SK-N-SH (cell line): ENCODE results near the gene EID3. TPM values are rescaled to one million over a fixed set of nuclear protein-coding genes. Genes with fewer than 3 reads are reported as not detected.

Experiments used
- CTCF ChIA-PET: fragments of 300-600, 350-600 bp; formaldehyde crosslinking; extraction: SDS; loops from one replicate; lab custom pipeline; 2021; lab: Yijun Ruan, JAX
- POLR2A ChIA-PET: fragments of 350-600 bp; sonication (Branson Sonifier 250); formaldehyde crosslinking; extraction: SDS; loops from one replicate; lab custom pipeline; 2020; ENCODE audit warnings: antibody characterized with exemption, inconsistent platforms; lab: Yijun Ruan, JAX
- DNase-seq: peaks from one replicate; pipeline ENCODE4 v3.0.0; 2012
- H2AFZ ChIP-seq: fragments of 200-600 bp; sonication (generic); 2 replicates; pipeline ENCODE4 v1.8.1; 2016; ENCODE audit warnings: antibody characterized with exemption, mild to moderate bottlenecking, low read depth
- H3F3A ChIP-seq: fragments of 200-600 bp; sonication (generic); replicated peaks from 2 replicates; pipeline ENCODE3; 2016; ENCODE audit warnings: antibody characterized with exemption, mild to moderate bottlenecking; ENCODE audit not compliant: insufficient read depth
- H3K27ac ChIP-seq, 2 experiments: fragments of 200-500 bp in 1 of 2; fragments of 200-600 bp in 1 of 2; sonication (Bioruptor generic) in 1 of 2; sonication (generic), shearing (Covaris generic) in 1 of 2; 2 replicates each; pipeline versions ENCODE4 v1.5.1 to v1.6.1; 2014 to 2016; ENCODE audit warnings: low read depth in 2 of 2, inconsistent platforms in 1 of 2, low read length in 1 of 2, mild to moderate bottlenecking in 1 of 2, mixed read lengths in 1 of 2
- H3K27me3 ChIP-seq: fragments of 200-600 bp; sonication (generic), shearing (Covaris generic); 2 replicates; pipeline ENCODE4 v1.6.1; 2016; ENCODE audit warnings: mixed run types; ENCODE audit not compliant: insufficient read depth
- H3K36me3 ChIP-seq, 2 experiments: fragments of 200-500 bp in 1 of 2; fragments of 200-600 bp in 1 of 2; sonication (Bioruptor generic) in 1 of 2; sonication (generic) in 1 of 2; replicated peaks in 1 of 2; 2 replicates each; pipeline versions ENCODE3 to v1.5.1; 2014 to 2016; ENCODE audit warnings: low read length in 1 of 2, mild to moderate bottlenecking in 1 of 2; ENCODE audit not compliant: insufficient read depth in 2 of 2, control insufficient read depth in 1 of 2
- H3K4me1 ChIP-seq, 2 experiments: fragments of 200-500 bp in 1 of 2; fragments of 200-600 bp in 1 of 2; sonication (Bioruptor generic) in 1 of 2; sonication (generic), shearing (Covaris generic) in 1 of 2; 2 replicates each; pipeline versions ENCODE4 v1.5.1 to v1.6.1; 2014 to 2016; ENCODE audit warnings: low read depth in 1 of 2, low read length in 1 of 2, mixed run types in 1 of 2; ENCODE audit not compliant: insufficient read depth in 2 of 2, control insufficient read depth in 1 of 2
- H3K4me2 ChIP-seq: fragments of 200-600 bp; sonication (generic), shearing (Covaris generic); 2 replicates; pipeline ENCODE4 v1.6.1; 2017; ENCODE audit warnings: mixed run types
- H3K4me3 ChIP-seq, 2 experiments: fragments of 200-500 bp in 1 of 2; fragments of 200-600 bp in 1 of 2; sonication (Bioruptor generic) in 1 of 2; sonication (generic), shearing (Covaris generic) in 1 of 2; 2 replicates each; pipeline versions ENCODE4 v1.5.1 to v1.8.1; 2014 to 2016; ENCODE audit warnings: low read depth in 2 of 2, inconsistent platforms in 1 of 2, low read length in 1 of 2, mild to moderate bottlenecking in 1 of 2, mixed read lengths in 1 of 2, moderate library complexity in 1 of 2
- H3K79me2 ChIP-seq: fragments of 200-600 bp; sonication (generic); 2 replicates; pipeline ENCODE4 v1.8.1; 2017; ENCODE audit warnings: mild to moderate bottlenecking; ENCODE audit not compliant: insufficient read depth
- H3K9ac ChIP-seq: fragments of 200-600 bp; sonication (generic); 2 replicates; pipeline ENCODE4 v1.6.1; 2017; ENCODE audit warnings: mixed run types
- H3K9me2 ChIP-seq: fragments of 200-600 bp; sonication (generic); 2 replicates; pipeline ENCODE4 v1.6.1; 2017; ENCODE audit warnings: mixed run types
- H3K9me3 ChIP-seq: fragments of 200-600 bp; sonication (generic); 2 replicates; pipeline ENCODE4 v1.6.1; 2017; ENCODE audit warnings: mixed run types, mild to moderate bottlenecking, moderate library complexity
- H4K20me1 ChIP-seq: fragments of 200-600 bp; sonication (generic); 2 replicates; pipeline ENCODE4 v1.6.1; 2017; ENCODE audit warnings: mild to moderate bottlenecking, mixed run types; ENCODE audit not compliant: insufficient read depth
- CHD2 ChIP-seq: fragments of 150-350 bp; IDR thresholded peaks from 2 replicates; pipeline ENCODE4 v1.6.1; 2018; ENCODE audit warnings: low read length; ENCODE audit not compliant: partially characterized antibody
- EZH2phosphoT487 ChIP-seq: fragments of 200-600 bp; sonication (generic); IDR thresholded peaks from 2 replicates; pipeline ENCODE4 v1.6.1; 2017; ENCODE audit warnings: low read depth, mixed run types, mild to moderate bottlenecking, antibody characterized with exemption, moderate library complexity, borderline replicate concordance
- FOXJ3 ChIP-seq: sonication (generic); formaldehyde crosslinking; IDR thresholded peaks from 2 replicates; pipeline ENCODE4 v1.5.1; 2020; ENCODE audit warnings: mild to moderate bottlenecking, missing genetic modification reagents
- GABPA ChIP-seq: IDR thresholded peaks from 2 replicates; pipeline ENCODE4 v1.4.0; 2012; ENCODE audit warnings: low read depth, mild to moderate bottlenecking
- NRF1 ChIP-seq: IDR thresholded peaks from 2 replicates; pipeline ENCODE4 v1.6.1; 2012; ENCODE audit warnings: low read depth, mild to moderate bottlenecking, low read length
- RAD21 ChIP-seq: IDR thresholded peaks from 2 replicates; pipeline ENCODE4 v1.6.1; 2012; ENCODE audit warnings: mild to moderate bottlenecking, low read length
- RCOR1 ChIP-seq: fragments of 150-350 bp; IDR thresholded peaks from 2 replicates; pipeline ENCODE4 v1.6.1; 2017; ENCODE audit warnings: antibody characterized with exemption, low read length
- RXRA ChIP-seq: IDR thresholded peaks from 2 replicates; pipeline ENCODE4 v1.4.0; 2012; ENCODE audit warnings: low read depth, mild to moderate bottlenecking, borderline replicate concordance
- SIN3A ChIP-seq: IDR thresholded peaks from 2 replicates; pipeline ENCODE4 v1.6.1; 2012; ENCODE audit warnings: low read depth, mild to moderate bottlenecking, low read length, moderate library complexity, borderline replicate concordance
- SMC3 ChIP-seq: IDR thresholded peaks from 2 replicates; pipeline ENCODE4 v1.6.1; 2012; ENCODE audit warnings: low read depth, low read length, improper control_type of control experiment
- TEAD4 ChIP-seq: IDR thresholded peaks from 2 replicates; pipeline ENCODE4 v1.4.0; 2012; ENCODE audit warnings: mild to moderate bottlenecking, borderline replicate concordance; ENCODE audit not compliant: insufficient read depth
- YY1 ChIP-seq: IDR thresholded peaks from 2 replicates; pipeline ENCODE4 v1.4.0; 2012; ENCODE audit warnings: low read depth, mild to moderate bottlenecking
- WGBS: methylation state at CpG from one replicate; pipeline ENCODE4 v1.1.6; 2017; ENCODE audit warnings: low lambda C conversion rate; 5-methylcytosine and 5-hydroxymethylcytosine counted together
- polyA plus RNA-seq, 3 experiments: library from polyadenylated mRNA; depleted of rRNA; stranded (reverse); fragments of >200 nt; gene quantifications; 2 replicates each; pipeline ENCODE4 v1.2.3, GENCODE V29; 2012
- TF ChIP-seq, protein P1 (sequence below): IDR thresholded peaks from 2 replicates; pipeline ENCODE4 v1.6.1; 2012; ENCODE audit warnings: mild to moderate bottlenecking, low read depth, low read length, moderate library complexity
- TF ChIP-seq, protein P2 (sequence below): IDR thresholded peaks from 2 replicates; pipeline ENCODE4 v1.4.0; 2012; ENCODE audit warnings: low read depth, borderline replicate concordance
- TF ChIP-seq, protein P3 (sequence below): IDR thresholded peaks from 2 replicates; pipeline ENCODE4; 2012

The EID3 gene
- polyA plus RNA-seq, 1 of the 3 experiments (the other 2 are of a cell fraction) = 0.92 TPM

DNA sequence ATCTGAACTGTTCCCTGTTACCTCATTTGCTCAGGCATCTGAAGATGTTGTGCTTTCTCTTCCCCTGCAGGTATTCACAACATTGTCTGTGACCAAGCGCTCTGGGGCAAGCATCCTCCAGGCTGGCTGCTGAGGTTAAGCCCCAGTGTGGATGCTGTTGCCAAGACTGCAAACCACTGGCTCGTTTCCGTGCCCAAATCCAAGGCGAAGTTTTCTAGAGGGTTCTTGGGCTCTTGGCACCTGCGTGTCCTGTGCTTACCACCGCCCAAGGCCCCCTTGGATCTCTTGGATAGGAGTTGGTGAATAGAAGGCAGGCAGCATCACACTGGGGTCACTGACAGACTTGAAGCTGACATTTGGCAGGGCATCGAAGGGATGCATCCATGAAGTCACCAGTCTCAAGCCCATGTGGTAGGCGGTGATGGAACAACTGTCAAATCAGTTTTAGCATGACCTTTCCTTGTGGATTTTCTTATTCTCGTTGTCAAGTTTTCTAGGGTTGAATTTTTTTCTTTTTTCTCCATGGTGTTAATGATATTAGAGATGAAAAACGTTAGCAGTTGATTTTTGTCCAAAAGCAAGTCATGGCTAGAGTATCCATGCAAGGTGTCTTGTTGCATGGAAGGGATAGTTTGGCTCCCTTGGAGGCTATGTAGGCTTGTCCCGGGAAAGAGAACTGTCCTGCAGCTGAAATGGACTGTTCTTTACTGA lies 44.9 kb downstream of the EID3 start:
- POLR2A ChIA-PET = no interaction called here
- Histone ChIP-seq H3K9ac (no peak overlapping the region), H3K9me3 (no peaks in the 10 kb centered on the region), H2AFZ (no peak overlapping the region), H3K9me2 (no peaks in the 10 kb centered on the region), H3K36me3 (peaks cover 71% of the 10 kb centered on the region in 2 experiments), H3K4me3 (no peak overlapping the region), H4K20me1 (peaks cover 18% of the 10 kb centered on the region), H3K27me3 (no peaks in the 10 kb centered on the region), H3K4me1 (no peaks in the 10 kb centered on the region; a peak in 1 of 4 replicates), H3F3A (peaks cover 8% of the 10 kb centered on the region), H3K27ac (no peak overlapping the region), H3K79me2 (peaks cover 31% of the 10 kb centered on the region), H3K4me2 (no peak overlapping the region)
- TF ChIP-seq CHD2 = no peak
- TF ChIP-seq, protein P1, sequence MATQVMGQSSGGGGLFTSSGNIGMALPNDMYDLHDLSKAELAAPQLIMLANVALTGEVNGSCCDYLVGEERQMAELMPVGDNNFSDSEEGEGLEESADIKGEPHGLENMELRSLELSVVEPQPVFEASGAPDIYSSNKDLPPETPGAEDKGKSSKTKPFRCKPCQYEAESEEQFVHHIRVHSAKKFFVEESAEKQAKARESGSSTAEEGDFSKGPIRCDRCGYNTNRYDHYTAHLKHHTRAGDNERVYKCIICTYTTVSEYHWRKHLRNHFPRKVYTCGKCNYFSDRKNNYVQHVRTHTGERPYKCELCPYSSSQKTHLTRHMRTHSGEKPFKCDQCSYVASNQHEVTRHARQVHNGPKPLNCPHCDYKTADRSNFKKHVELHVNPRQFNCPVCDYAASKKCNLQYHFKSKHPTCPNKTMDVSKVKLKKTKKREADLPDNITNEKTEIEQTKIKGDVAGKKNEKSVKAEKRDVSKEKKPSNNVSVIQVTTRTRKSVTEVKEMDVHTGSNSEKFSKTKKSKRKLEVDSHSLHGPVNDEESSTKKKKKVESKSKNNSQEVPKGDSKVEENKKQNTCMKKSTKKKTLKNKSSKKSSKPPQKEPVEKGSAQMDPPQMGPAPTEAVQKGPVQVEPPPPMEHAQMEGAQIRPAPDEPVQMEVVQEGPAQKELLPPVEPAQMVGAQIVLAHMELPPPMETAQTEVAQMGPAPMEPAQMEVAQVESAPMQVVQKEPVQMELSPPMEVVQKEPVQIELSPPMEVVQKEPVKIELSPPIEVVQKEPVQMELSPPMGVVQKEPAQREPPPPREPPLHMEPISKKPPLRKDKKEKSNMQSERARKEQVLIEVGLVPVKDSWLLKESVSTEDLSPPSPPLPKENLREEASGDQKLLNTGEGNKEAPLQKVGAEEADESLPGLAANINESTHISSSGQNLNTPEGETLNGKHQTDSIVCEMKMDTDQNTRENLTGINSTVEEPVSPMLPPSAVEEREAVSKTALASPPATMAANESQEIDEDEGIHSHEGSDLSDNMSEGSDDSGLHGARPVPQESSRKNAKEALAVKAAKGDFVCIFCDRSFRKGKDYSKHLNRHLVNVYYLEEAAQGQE = no peak
- TF ChIP-seq GABPA = no peak
- TF ChIP-seq, protein P2, sequence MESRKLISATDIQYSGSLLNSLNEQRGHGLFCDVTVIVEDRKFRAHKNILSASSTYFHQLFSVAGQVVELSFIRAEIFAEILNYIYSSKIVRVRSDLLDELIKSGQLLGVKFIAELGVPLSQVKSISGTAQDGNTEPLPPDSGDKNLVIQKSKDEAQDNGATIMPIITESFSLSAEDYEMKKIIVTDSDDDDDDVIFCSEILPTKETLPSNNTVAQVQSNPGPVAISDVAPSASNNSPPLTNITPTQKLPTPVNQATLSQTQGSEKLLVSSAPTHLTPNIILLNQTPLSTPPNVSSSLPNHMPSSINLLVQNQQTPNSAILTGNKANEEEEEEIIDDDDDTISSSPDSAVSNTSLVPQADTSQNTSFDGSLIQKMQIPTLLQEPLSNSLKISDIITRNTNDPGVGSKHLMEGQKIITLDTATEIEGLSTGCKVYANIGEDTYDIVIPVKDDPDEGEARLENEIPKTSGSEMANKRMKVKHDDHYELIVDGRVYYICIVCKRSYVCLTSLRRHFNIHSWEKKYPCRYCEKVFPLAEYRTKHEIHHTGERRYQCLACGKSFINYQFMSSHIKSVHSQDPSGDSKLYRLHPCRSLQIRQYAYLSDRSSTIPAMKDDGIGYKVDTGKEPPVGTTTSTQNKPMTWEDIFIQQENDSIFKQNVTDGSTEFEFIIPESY = no peak
- no peak for TF ChIP-seq RAD21
- no peak for TF ChIP-seq RCOR1
- no peak for TF ChIP-seq NRF1
- TF ChIP-seq, protein P3, sequence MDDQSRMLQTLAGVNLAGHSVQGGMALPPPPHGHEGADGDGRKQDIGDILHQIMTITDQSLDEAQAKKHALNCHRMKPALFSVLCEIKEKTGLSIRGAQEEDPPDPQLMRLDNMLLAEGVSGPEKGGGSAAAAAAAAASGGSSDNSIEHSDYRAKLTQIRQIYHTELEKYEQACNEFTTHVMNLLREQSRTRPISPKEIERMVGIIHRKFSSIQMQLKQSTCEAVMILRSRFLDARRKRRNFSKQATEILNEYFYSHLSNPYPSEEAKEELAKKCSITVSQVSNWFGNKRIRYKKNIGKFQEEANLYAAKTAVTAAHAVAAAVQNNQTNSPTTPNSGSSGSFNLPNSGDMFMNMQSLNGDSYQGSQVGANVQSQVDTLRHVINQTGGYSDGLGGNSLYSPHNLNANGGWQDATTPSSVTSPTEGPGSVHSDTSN = no peak
- no peak for TF ChIP-seq FOXJ3 (CRISPR knock-in tag)
- no peak for TF ChIP-seq TEAD4
- no peak for TF ChIP-seq SIN3A
- TF ChIP-seq YY1 = no peak
- no peak for TF ChIP-seq EZH2phosphoT487
- TF ChIP-seq RXRA = no peak
- no peak for TF ChIP-seq SMC3
- DNase-seq = no peak
- CTCF ChIA-PET = interaction anchor here (1.3 kb wide), 1 partner anchor 34 kb away, joined by 3 read pairs; no protein-coding TSS in a partner anchor
- 94% methylated on average over 11 of the region's 11 CpGs for WGBS
